22Rv1 (cell line): ENCODE measurements around the gene KIF5B.

Source experiments
- CTCF ChIP-seq: fragments of 450-650 bp; IDR thresholded peaks from 2 replicates; pipeline ENCODE4 v1.5.1; 2017; ENCODE audit warnings: mild to moderate bottlenecking
- ZFX ChIP-seq: fragments of 450-650 bp; IDR thresholded peaks from 2 replicates; pipeline ENCODE4 v1.6.1; 2017; ENCODE audit warnings: antibody characterized with exemption, borderline replicate concordance

GRCh38 chr10:32004161-32004591, 52.0 kb downstream of the KIF5B start:
- TF ChIP-seq CTCF (no peak), ZFX (no peak)
